Endodermal cell (in vitro differentiated cells): Measurements from ENCODE around the gene SETD4. TPM values are rescaled to one million over a fixed set of nuclear protein-coding genes. Genes with fewer than 3 reads are reported as not detected.
"Not testable (repeated sequence)": the region's sequence is repeated elsewhere in the genome, so short reads cannot be mapped to it uniquely, and the experiment has no call there.

Experiments used
- DNase-seq: peaks from one replicate; pipeline ENCODE4 v3.0.0-alpha.2; 2017
- H3K27ac ChIP-seq: 2 replicates; pipeline ENCODE4 v1.5.1; 2013; ENCODE audit warnings: mild to moderate bottlenecking, low read depth, low read length, moderate library complexity
- H3K27me3 ChIP-seq: 2 replicates; pipeline ENCODE4 v1.6.1; 2013; ENCODE audit warnings: mild to moderate bottlenecking, low read length, moderate library complexity; ENCODE audit not compliant: insufficient read depth, control insufficient read depth, poor library complexity, severe bottlenecking
- H3K36me3 ChIP-seq: 2 replicates; pipeline ENCODE4 v1.7.0; 2013; ENCODE audit warnings: mild to moderate bottlenecking, low read length, moderate library complexity; ENCODE audit not compliant: control insufficient read depth, insufficient read depth
- H3K4me1 ChIP-seq: one replicate; pipeline ENCODE4 v1.7.0; 2013; ENCODE audit warnings: low read length; ENCODE audit not compliant: control insufficient read depth, insufficient read depth
- H3K4me3 ChIP-seq: 2 replicates; pipeline ENCODE4 v1.5.1; 2013; ENCODE audit warnings: mild to moderate bottlenecking, low read length, moderate library complexity
- H3K9ac ChIP-seq: 2 replicates; pipeline ENCODE4 v1.6.1; 2013; ENCODE audit warnings: mild to moderate bottlenecking, low read length, moderate library complexity; ENCODE audit not compliant: poor library complexity, severe bottlenecking; ENCODE audit errors: extremely low read depth
- H3K9me3 ChIP-seq: 2 replicates; pipeline ENCODE4 v1.6.1; 2013; ENCODE audit warnings: mild to moderate bottlenecking, low read length, moderate library complexity; ENCODE audit not compliant: control insufficient read depth
- H3K27ac Mint-ChIP-seq: 2 replicates; pipeline ENCODE4 v1.8.0; 2020; ENCODE audit warnings: mixed read lengths
- H3K27me3 Mint-ChIP-seq: 2 replicates; pipeline ENCODE4 v1.8.0; 2021; ENCODE audit warnings: mild to moderate bottlenecking, mixed read lengths; ENCODE audit not compliant: insufficient read depth
- H3K36me3 Mint-ChIP-seq: 2 replicates; pipeline ENCODE4 v1.8.0; 2020; ENCODE audit warnings: low read depth, mixed read lengths
- H3K4me1 Mint-ChIP-seq: 2 replicates; pipeline ENCODE4 v1.8.0; 2020; ENCODE audit warnings: mixed read lengths
- H3K4me3 Mint-ChIP-seq: 2 replicates; pipeline ENCODE4 v1.8.0; 2020; ENCODE audit warnings: mild to moderate bottlenecking, moderate library complexity, mixed read lengths
- H3K9me3 Mint-ChIP-seq: 2 replicates; pipeline ENCODE4 v1.8.0; 2020; ENCODE audit warnings: mild to moderate bottlenecking, mixed read lengths
- WGBS, 2 experiments: methylation state at CpG; one replicate each; pipeline versions ENCODE4 v1.1.5 to v1.1.7; 2013; ENCODE audit warnings: missing lambda C conversion rate in 2 of 2, mixed read lengths in 1 of 2; ENCODE audit not compliant: insufficient coverage in 1 of 2, insufficient read length in 1 of 2; 5-methylcytosine and 5-hydroxymethylcytosine counted together
- total RNA-seq, 2 donors: library from RNA; stranded (reverse); fragmentation: NEBNext Ultra II Directional in 1 of 2; extraction: Animal tissue kit (Norgen Biotek cat#: 25700) in 1 of 2; gene quantifications; 2 replicates in 1 of 2; 3 replicates in 1 of 2; pipeline ENCODE4 v1.2.1, GENCODE V29; 2021
- TF ChIP-seq, protein P1 (sequence below): fragments of 200-600 bp; sonication (generic); conservative IDR thresholded peaks from 2 replicates; pipeline ENCODE4 v1.5.0; 2021; ENCODE audit warnings: antibody characterized with exemption, mild to moderate bottlenecking

Gene SETD4
- total RNA-seq, 2 donors from 2014 or later = 27.8 to 31.9 TPM

GRCh38 chr21:36075171-36075570, 14.8 kb upstream of the SETD4 start:
- Mint-ChIP-seq H3K4me3 (no peak overlapping the region), H3K27ac (no peak overlapping the region), H3K4me1 (peaks cover 23% of the 10 kb centered on the region), H3K36me3 (peaks cover 4% of the 10 kb centered on the region), H3K27me3 (peaks cover 7% of the 10 kb centered on the region), H3K9me3 (peaks cover 7% of the 10 kb centered on the region)
- no peak for DNase-seq
- H3K9ac ChIP-seq = no peak overlapping the region
- H3K4me1 ChIP-seq = peaks cover 4% of the 10 kb centered on the region
- no peaks in the 10 kb centered on the region for H3K9me3 ChIP-seq
- 85 to 88% methylated on average over 2 to 3 of the region's 3 CpGs for WGBS, 2 experiments
- H3K4me3 ChIP-seq = no peak overlapping the region
- TF ChIP-seq, protein P1, sequence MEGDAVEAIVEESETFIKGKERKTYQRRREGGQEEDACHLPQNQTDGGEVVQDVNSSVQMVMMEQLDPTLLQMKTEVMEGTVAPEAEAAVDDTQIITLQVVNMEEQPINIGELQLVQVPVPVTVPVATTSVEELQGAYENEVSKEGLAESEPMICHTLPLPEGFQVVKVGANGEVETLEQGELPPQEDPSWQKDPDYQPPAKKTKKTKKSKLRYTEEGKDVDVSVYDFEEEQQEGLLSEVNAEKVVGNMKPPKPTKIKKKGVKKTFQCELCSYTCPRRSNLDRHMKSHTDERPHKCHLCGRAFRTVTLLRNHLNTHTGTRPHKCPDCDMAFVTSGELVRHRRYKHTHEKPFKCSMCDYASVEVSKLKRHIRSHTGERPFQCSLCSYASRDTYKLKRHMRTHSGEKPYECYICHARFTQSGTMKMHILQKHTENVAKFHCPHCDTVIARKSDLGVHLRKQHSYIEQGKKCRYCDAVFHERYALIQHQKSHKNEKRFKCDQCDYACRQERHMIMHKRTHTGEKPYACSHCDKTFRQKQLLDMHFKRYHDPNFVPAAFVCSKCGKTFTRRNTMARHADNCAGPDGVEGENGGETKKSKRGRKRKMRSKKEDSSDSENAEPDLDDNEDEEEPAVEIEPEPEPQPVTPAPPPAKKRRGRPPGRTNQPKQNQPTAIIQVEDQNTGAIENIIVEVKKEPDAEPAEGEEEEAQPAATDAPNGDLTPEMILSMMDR = no peak
- no peak overlapping the region for H3K27ac ChIP-seq
- no peaks in the 10 kb centered on the region for H3K27me3 ChIP-seq
- H3K36me3 ChIP-seq = no peaks in the 10 kb centered on the region

GRCh38 chr21:36073911-36074310, 13.6 kb upstream of the SETD4 start:
- H3K36me3 ChIP-seq, H3K36me3 Mint-ChIP-seq, DNase-seq, H3K27ac Mint-ChIP-seq, H3K27me3 Mint-ChIP-seq, H3K27me3 ChIP-seq, H3K27ac ChIP-seq, H3K4me3 ChIP-seq, H3K4me3 Mint-ChIP-seq, H3K9me3 ChIP-seq, H3K4me1 ChIP-seq, H3K9ac ChIP-seq: not testable (repeated sequence)
- WGBS, 2 experiments = 86 to 100% methylated on average over 1 to 5 of the region's 5 CpGs
- peaks cover 23% of the 10 kb centered on the region for H3K4me1 Mint-ChIP-seq
- H3K9me3 Mint-ChIP-seq = peaks cover 11% of the 10 kb centered on the region

GRCh38 chr21:36073181-36073580, 12.9 kb upstream of the SETD4 start:
- no peak for DNase-seq
- H3K9me3 Mint-ChIP-seq = peaks cover 14% of the 10 kb centered on the region
- H3K9ac ChIP-seq = no peak overlapping the region
- H3K27me3 ChIP-seq = no peaks in the 10 kb centered on the region
- 71 to 83% methylated on average over 3 of the region's 3 CpGs for WGBS, 2 experiments
- H3K4me1 Mint-ChIP-seq = peaks cover 23% of the 10 kb centered on the region
- H3K27me3 Mint-ChIP-seq = peaks cover 11% of the 10 kb centered on the region
- TF ChIP-seq, protein P1 = no peak
- no peak overlapping the region for H3K27ac Mint-ChIP-seq
- H3K9me3 ChIP-seq = peaks cover 15% of the 10 kb centered on the region
- H3K4me1 ChIP-seq = peaks cover 4% of the 10 kb centered on the region
- H3K36me3 Mint-ChIP-seq = peaks cover 10% of the 10 kb centered on the region
- H3K36me3 ChIP-seq = no peaks in the 10 kb centered on the region
- H3K4me3 Mint-ChIP-seq = no peak overlapping the region
- no peak overlapping the region for H3K4me3 ChIP-seq
- H3K27ac ChIP-seq = no peak overlapping the region
